Uterus (tissue), 4 donors: ENCODE measurements around the gene ACR. TPM values are rescaled to one million over a fixed set of nuclear protein-coding genes. Genes with fewer than 3 reads are reported as not detected.

Experiments used
- DNase-seq, 2 donors: peaks; one replicate each; pipeline ENCODE4 v3.0.0-alpha.2; 2019 to 2020
- H3K27ac ChIP-seq, 2 donors: fragments of 200-600 bp; sonication (generic); 1 replicate in 1 of 2; 2 replicates in 1 of 2; pipeline ENCODE4 v1.5.1; 2016 to 2018
- H3K27me3 ChIP-seq, 2 donors: fragments of 200-600 bp; sonication (generic); one replicate each; pipeline ENCODE4 v1.5.1; 2018 to 2019; ENCODE audit warnings: control low read depth in 1 of 2
- H3K36me3 ChIP-seq, 2 donors: fragments of 200-600 bp; sonication (generic); one replicate each; pipeline ENCODE4 v1.5.1; 2019; ENCODE audit warnings: control low read depth in 1 of 2
- H3K4me1 ChIP-seq, 2 donors: fragments of 200-600 bp; sonication (generic); one replicate each; pipeline ENCODE4 v1.5.1; 2018 to 2019; ENCODE audit warnings: control low read depth in 1 of 2
- H3K4me3 ChIP-seq, 2 donors: fragments of 200-600 bp; sonication (generic); 1 replicate in 1 of 2; 2 replicates in 1 of 2; pipeline ENCODE4 v1.5.1; 2018 to 2019; ENCODE audit warnings: mild to moderate bottlenecking in 1 of 2
- H3K9me3 ChIP-seq, 2 donors: fragments of 200-600 bp; sonication (generic); one replicate each; pipeline ENCODE4 v1.5.1; 2019; ENCODE audit warnings: control low read depth in 1 of 2
- CTCF ChIP-seq, 4 experiments: fragments of 200-600 bp in 2 of 4; fragments of 450-650 bp in 2 of 4; sonication (generic) in 2 of 4; IDR thresholded peaks; one replicate each; pipeline ENCODE4 v1.5.1; 2016 to 2019; ENCODE audit warnings: antibody characterized with exemption in 4 of 4, mild to moderate bottlenecking in 2 of 4, moderate library complexity in 1 of 4
- POLR2A ChIP-seq, 2 donors: fragments of 450-650 bp; IDR thresholded peaks; one replicate each; pipeline ENCODE4 v1.6.1; 2016; ENCODE audit warnings: antibody characterized with exemption in 2 of 2, mild to moderate bottlenecking in 1 of 2, moderate library complexity in 1 of 2
- intact Hi-C: fragments of 100-400 bp; cut with DNase I; formaldehyde crosslinking; loops from one replicate; pipeline ENCODE4 v1.15.1; 2023; ENCODE audit warnings: low total_unique reads
- total RNA-seq, 4 donors: library from RNA; depleted of rRNA in 3 of 4; stranded (reverse); fragments of >200 nt in 3 of 4; gene quantifications; one replicate each; pipeline versions ENCODE4 v1.1.0 to v1.2.4, GENCODE V29; 2014 to 2023
- donor health status: DM: yes; HTN: yes; CAD: no.

ACR gene
- total RNA-seq, 4 donors from 2014 or later: 0.35 to 7.9 TPM; not detected in 2

DNA sequence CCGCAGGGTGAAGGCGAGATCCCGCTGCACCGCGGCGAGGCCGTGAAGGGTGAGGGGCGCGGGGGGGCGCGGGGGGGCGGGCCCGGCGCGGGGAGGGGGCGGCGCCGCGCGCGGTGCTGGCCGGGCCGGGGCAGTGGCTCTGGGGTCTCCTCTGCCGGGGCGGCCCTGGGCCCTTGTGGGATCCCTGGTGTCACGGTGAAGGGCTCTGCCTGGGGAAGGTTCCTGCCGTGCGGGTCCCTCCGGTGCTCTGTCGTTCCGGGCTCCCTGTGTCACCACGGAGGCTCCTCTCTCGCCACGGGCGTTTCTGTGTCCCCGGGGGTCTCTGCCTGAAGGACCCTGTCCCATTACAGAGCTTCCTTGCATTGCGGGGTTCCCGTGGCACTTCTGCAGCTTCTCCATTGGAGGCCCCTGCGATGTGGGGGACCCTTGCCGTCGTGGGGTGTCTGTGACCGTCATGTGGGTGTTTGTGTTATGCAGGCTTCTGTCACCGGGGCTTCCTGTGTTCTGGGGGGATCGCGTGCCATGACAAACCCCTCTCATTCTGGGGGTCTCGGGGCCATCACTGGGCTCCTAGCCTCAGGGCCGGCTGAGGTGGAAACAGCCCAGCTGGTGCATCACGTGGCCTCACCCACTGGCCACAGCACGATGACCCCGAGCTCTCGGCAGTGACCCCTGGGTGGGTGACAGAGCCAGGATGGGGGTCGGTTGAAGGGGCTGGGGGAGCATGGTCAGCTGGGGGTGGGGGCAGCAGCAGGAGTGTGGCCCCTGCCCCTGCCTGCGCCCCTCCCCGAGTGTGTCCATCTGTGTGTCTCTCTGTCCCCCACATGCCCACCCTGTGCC, 40.1 kb upstream of the ACR start:
- no peak for DNase-seq
- peaks cover 0 to 3% of the 10 kb centered on the region in 2 donors for H3K4me1 ChIP-seq
- intact Hi-C loops: no loop called here
- TF ChIP-seq CTCF (IDR thresholded peaks at IDR 0.05) (no peak), POLR2A (IDR thresholded peaks at IDR 0.05) (no peak)
- H3K36me3 ChIP-seq: no peaks in the 10 kb centered on the region
- H3K9me3 ChIP-seq: no peaks in the 10 kb centered on the region
- H3K27ac ChIP-seq: no peak overlapping the region
- H3K4me3 ChIP-seq: peak overlapping the region in 1 of 2 donors; percentile 13
- peaks cover 0 to 4% of the 10 kb centered on the region in 2 donors for H3K27me3 ChIP-seq

DNA sequence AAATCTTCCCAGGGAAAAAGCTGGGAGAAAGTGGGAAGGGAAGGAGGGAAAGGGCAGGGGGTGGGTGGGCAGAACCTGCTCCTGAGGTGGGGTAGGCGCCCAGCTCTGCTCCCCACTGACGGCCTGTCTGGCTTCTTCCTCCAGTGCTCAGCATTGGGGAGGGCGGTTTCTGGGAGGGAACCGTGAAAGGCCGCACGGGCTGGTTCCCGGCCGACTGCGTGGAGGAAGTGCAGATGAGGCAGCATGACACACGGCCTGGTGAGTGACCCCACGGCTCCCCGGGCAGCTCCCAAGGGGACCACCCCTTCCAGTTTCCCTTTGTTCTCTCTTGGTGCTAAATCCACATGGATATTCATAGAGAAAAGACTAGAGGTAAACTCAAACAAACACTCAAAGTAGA, 39.5 kb upstream of the ACR start:
- Histone ChIP-seq H3K27ac (no peak overlapping the region), H3K4me3 (no peak overlapping the region), H3K27me3 (peaks cover 0 to 4% of the 10 kb centered on the region in 2 donors), H3K9me3 (no peaks in the 10 kb centered on the region), H3K36me3 (no peaks in the 10 kb centered on the region), H3K4me1 (peaks cover 0 to 3% of the 10 kb centered on the region in 2 donors)
- TF ChIP-seq POLR2A (IDR thresholded peaks at IDR 0.05) (no peak), CTCF (IDR thresholded peaks at IDR 0.05) (no peak)
- intact Hi-C loops: no loop called here
- DNase-seq: no peak

DNA sequence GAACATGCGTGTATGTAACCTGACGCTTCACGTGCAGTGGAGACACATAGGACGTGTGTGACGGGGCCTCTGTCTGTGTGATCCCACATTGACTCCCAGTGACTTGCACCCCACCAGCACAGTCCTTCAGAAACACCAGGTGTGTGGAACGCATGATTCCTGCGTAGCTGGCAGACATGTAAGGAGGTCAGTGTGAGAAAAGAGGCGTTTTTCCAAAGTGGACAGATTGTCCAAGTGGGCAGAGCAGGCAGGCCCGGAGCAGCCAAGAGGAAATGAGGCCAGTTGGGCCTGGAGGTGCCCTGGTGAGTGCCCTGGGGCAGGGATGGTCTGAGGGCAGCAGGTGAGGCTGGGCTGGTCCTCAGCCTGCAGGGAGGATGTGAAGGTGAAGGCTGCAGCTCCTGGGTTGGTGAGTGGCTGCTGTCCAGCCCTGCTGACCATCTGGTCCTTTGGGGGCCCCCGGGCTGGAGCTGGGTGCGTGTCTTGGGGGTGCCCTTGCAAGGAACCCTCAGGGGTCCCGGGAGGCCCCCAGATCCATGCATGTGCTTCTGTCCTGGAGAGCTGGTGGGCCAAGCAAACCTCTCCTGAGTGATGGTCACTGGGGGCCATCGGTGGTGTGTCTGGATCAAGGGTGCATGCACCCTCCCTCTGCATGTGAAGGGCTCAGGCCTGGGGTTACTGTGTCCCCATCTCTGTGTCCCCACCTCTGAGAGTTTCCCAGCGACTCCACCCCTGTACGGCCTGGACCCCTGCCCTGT, 38.8 kb upstream of the ACR start:
- intact Hi-C loops: no loop called here
- H3K36me3 ChIP-seq: no peaks in the 10 kb centered on the region
- no peak overlapping the region for H3K4me3 ChIP-seq
- no peak overlapping the region for H3K27ac ChIP-seq
- H3K9me3 ChIP-seq: no peaks in the 10 kb centered on the region
- DNase-seq: no peak
- peaks cover 0 to 4% of the 10 kb centered on the region in 2 donors for H3K27me3 ChIP-seq
- H3K4me1 ChIP-seq: peaks cover 0 to 3% of the 10 kb centered on the region in 2 donors
- TF ChIP-seq CTCF (IDR thresholded peaks at IDR 0.05) (no peak), POLR2A (IDR thresholded peaks at IDR 0.05) (no peak)

DNA sequence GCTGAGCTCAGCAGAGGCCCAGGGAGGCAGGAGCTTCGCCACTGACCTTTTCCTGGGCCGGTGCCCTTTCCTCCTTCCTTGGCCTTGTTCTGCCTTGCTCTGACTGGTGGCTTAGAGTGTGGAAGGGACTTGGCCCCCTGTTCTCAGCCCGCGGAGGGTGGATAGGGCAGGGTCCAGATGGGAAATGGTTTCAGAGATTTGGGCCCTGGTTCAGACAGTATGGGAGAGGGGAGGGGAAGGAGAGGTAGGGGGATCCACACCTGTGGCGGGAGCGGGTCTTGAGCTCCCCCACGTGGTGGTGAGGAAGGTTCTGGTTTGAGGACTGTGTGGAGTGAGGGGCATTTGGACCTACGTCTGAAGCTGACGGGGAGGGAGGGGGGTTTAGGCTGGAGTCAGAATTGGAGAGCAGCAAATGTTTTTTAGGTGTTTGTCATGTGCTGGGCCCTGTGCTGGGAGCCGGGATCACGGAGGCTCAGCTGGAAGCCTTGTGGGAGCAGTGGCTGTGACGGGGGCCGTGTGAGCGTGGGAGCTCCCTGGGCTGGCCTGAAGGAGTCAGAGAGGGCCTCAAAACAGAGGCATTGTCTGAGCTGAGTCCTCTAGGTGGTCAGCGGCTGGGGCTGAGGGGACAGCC, 38.1 kb upstream of the ACR start:
- TF ChIP-seq POLR2A (IDR thresholded peaks at IDR 0.05) (no peak), CTCF (IDR thresholded peaks at IDR 0.05) (no peak)
- Histone ChIP-seq H3K9me3 (no peaks in the 10 kb centered on the region), H3K27me3 (peaks cover 0 to 4% of the 10 kb centered on the region in 2 donors), H3K4me1 (peaks cover 0 to 3% of the 10 kb centered on the region in 2 donors), H3K36me3 (no peaks in the 10 kb centered on the region), H3K27ac (no peak overlapping the region), H3K4me3 (no peak overlapping the region)
- DNase-seq: no peak
- intact Hi-C loops: no loop called here
